Upper lobe of left lung (tissue), 6 donors: Measurements from ENCODE around the gene REC114. TPM values are rescaled to one million over a fixed set of nuclear protein-coding genes. Genes with fewer than 3 reads are reported as not detected.

Experiments used
- ATAC-seq, 2 donors: fragments of 200-7000 bp; cut with Tn5 transposase; one replicate each; pipeline ENCODE4 v1.9.1; 2022; ENCODE audit warnings: mild to moderate bottlenecking in 2 of 2, moderate library complexity in 2 of 2; ENCODE audit not compliant: low FRiP score in 2 of 2
- DNase-seq, 2 donors: peaks; one replicate each; pipeline ENCODE4 v3.0.0-alpha.2; 2019 to 2020
- H3K27ac ChIP-seq, 4 donors: fragments of 200-600 bp; sonication (generic); one replicate each; pipeline ENCODE4 v1.5.1; 2016 to 2019
- H3K27me3 ChIP-seq, 4 donors: fragments of 200-600 bp; sonication (generic); one replicate each; pipeline ENCODE4 v1.5.1; 2017 to 2019
- H3K36me3 ChIP-seq, 4 donors: fragments of 200-600 bp; sonication (generic); one replicate each; pipeline ENCODE4 v1.5.1; 2016 to 2019
- H3K4me1 ChIP-seq, 4 donors: fragments of 200-600 bp; sonication (generic); one replicate each; pipeline ENCODE4 v1.5.1; 2018 to 2019
- H3K4me3 ChIP-seq, 4 donors: fragments of 200-600 bp; sonication (generic); one replicate each; pipeline ENCODE4 v1.5.1; 2017 to 2019; ENCODE audit warnings: mild to moderate bottlenecking in 2 of 4, moderate library complexity in 1 of 4
- H3K9me3 ChIP-seq, 4 donors: fragments of 200-600 bp; sonication (generic); one replicate each; pipeline ENCODE4 v1.5.1; 2018 to 2019
- EP300 ChIP-seq, 4 donors: sonication (generic); formaldehyde crosslinking; IDR thresholded peaks; one replicate each; pipeline ENCODE4 v1.5.1; 2017; ENCODE audit warnings: antibody characterized with exemption in 4 of 4, control low read depth in 2 of 4
- POLR2A ChIP-seq, 4 donors: fragments of 450-650 bp; IDR thresholded peaks; one replicate each; pipeline ENCODE4 v1.5.1; 2016 to 2017; ENCODE audit warnings: antibody characterized with exemption in 4 of 4, mild to moderate bottlenecking in 2 of 4
- POLR2AphosphoS5 ChIP-seq, 2 donors: sonication (generic); formaldehyde crosslinking; IDR thresholded peaks; one replicate each; pipeline ENCODE4 v1.5.1; 2017; ENCODE audit warnings: antibody characterized with exemption in 2 of 2
- WGBS, 2 donors: methylation state at CpG; one replicate each; pipeline ENCODE4 v1.1.5; 2017 to 2018; 5-methylcytosine and 5-hydroxymethylcytosine counted together
- total RNA-seq, 6 donors: library from RNA; depleted of rRNA in 4 of 6; stranded (reverse); fragments of >200 nt in 4 of 6; gene quantifications; one replicate each; pipeline versions ENCODE4 v1.1.0 to v1.2.1, GENCODE V29; 2016 to 2021
- TF ChIP-seq, protein P1 (sequence below), 6 experiments: fragments of 450-650 bp in 4 of 6; fragments of 200-600 bp in 2 of 6; sonication (generic) in 2 of 6; IDR thresholded peaks; one replicate each; pipeline ENCODE4 v1.5.1; 2016 to 2019; ENCODE audit warnings: antibody characterized with exemption in 6 of 6
- donor health status: DM: no; HTN: no; CAD: no; lungs with moderate emphysema.
- donor health status: DM: no; HTN: yes; CAD: no; lungs with severe emphysema.

REC114 gene
- total RNA-seq, 6 donors from 2014 or later: not detected

DNA sequence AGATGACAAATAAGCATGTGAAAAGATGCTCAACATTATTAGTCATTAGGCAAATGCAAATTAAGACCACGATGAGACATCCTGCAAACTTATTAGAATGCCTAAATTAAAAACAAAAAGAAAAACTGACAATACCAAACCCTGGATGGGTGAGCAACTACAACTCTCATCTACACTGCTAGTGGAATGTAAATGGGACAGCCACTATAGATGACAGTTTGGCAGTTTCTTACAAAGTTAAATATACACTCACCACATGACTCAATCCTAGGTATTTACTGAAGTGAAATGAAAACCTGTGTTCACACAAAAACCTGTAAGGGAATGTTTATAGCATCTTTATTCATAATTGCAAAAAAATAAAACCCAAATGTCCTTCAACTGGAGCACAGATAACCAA lies 115.6 kb downstream of the REC114 start:
- TF ChIP-seq POLR2A (IDR thresholded peaks at IDR 0.05) (no peak), POLR2AphosphoS5 (IDR thresholded peaks at IDR 0.05) (no peak), EP300 (IDR thresholded peaks at IDR 0.05) (no peak)
- TF ChIP-seq, protein P1, sequence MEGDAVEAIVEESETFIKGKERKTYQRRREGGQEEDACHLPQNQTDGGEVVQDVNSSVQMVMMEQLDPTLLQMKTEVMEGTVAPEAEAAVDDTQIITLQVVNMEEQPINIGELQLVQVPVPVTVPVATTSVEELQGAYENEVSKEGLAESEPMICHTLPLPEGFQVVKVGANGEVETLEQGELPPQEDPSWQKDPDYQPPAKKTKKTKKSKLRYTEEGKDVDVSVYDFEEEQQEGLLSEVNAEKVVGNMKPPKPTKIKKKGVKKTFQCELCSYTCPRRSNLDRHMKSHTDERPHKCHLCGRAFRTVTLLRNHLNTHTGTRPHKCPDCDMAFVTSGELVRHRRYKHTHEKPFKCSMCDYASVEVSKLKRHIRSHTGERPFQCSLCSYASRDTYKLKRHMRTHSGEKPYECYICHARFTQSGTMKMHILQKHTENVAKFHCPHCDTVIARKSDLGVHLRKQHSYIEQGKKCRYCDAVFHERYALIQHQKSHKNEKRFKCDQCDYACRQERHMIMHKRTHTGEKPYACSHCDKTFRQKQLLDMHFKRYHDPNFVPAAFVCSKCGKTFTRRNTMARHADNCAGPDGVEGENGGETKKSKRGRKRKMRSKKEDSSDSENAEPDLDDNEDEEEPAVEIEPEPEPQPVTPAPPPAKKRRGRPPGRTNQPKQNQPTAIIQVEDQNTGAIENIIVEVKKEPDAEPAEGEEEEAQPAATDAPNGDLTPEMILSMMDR (IDR thresholded peaks at IDR 0.05): no peak
- Histone ChIP-seq H3K9me3 (no peaks in the 10 kb centered on the region), H3K27ac (no peak overlapping the region), H3K27me3 (no peaks in the 10 kb centered on the region), H3K4me3 (no peak overlapping the region), H3K4me1 (no peaks in the 10 kb centered on the region), H3K36me3 (peaks cover 7 to 83% (median 47%) of the 10 kb centered on the region in 4 donors)
- WGBS, 2 donors: 94 to 97% methylated on average over 1 of the region's 1 CpG
- DNase-seq (no peak), ATAC-seq (no peak)

DNA sequence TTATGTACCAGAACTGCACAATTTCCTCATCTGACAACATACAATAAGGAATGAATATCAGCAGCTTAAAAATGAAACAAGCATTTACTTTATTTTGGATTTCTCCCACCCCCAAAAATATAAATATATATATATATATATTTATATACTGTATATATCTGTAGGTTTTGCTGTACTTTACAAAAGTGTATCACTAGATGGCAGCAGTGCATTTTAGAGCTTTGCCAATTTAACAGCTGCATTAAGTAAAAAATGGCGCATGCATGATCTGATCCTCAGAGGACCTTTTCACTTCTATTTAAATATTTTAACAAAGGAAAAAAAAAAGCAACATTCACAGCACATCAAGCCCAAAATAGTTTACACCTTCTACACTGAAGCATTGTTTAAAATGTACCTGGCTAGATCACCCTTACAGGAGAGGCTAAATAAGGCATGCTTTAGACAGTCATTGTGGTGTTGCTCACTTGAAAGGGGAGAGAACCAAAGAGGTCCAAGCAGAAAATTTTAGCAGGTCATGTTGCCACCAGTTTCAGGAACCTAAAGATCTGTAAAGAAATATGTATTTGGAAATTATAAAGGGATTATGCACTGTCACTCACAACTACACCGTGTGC lies 117.6 kb downstream of the REC114 start:
- Histone ChIP-seq H3K4me3 (no peak overlapping the region), H3K9me3 (no peaks in the 10 kb centered on the region), H3K36me3 (peaks cover 11 to 94% (median 49%) of the 10 kb centered on the region in 4 donors), H3K27me3 (no peaks in the 10 kb centered on the region), H3K27ac (no peak overlapping the region), H3K4me1 (peaks cover 0 to 9% (median 8%) of the 10 kb centered on the region in 4 donors)
- DNase-seq: no peak
- no peak for ATAC-seq
- TF ChIP-seq, protein P1 (IDR thresholded peaks at IDR 0.05): peak in 2 of 6 experiments; percentile 16 to 21
- TF ChIP-seq POLR2AphosphoS5 (IDR thresholded peaks at IDR 0.05): no peak
- 69 to 73% methylated on average over 2 of the region's 2 CpGs for WGBS, 2 donors

DNA sequence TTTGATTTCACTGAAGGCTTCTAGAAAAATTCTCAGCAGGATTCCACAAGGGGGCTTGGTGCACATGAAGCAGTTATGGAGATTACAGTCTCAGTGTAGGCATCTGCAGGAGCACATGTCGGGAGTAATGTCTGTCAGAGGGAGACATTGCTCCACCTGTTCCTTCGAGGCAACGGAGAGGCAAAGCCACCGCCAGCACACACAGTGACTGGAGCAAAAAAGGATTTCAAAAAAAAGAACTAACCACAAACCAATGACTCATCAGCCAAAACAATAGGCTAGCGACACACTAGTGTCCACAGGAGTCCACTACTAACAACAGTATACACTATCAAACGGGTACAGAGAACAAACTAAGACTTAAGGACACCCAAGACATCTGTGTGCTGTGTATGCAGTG lies 121.3 kb downstream of the REC114 start:
- H3K4me3 ChIP-seq: no peak overlapping the region
- ATAC-seq (peak in 1 of 2 donors; percentile 29), DNase-seq (peak in 1 of 2 donors; percentile 26)
- TF ChIP-seq EP300 (IDR thresholded peaks at IDR 0.05) (no peak), POLR2AphosphoS5 (IDR thresholded peaks at IDR 0.05) (no peak), POLR2A (IDR thresholded peaks at IDR 0.05) (no peak)
- TF ChIP-seq, protein P1 (IDR thresholded peaks at IDR 0.05): no peak
- H3K4me1 ChIP-seq: peaks cover 0 to 9% (median 8%) of the 10 kb centered on the region in 4 donors
- peaks cover 11 to 94% (median 40%) of the 10 kb centered on the region in 4 donors for H3K36me3 ChIP-seq
- H3K27ac ChIP-seq: no peak overlapping the region
- no peaks in the 10 kb centered on the region for H3K9me3 ChIP-seq
- 31 to 34% methylated on average over 6 of the region's 6 CpGs for WGBS, 2 donors
- H3K27me3 ChIP-seq: no peaks in the 10 kb centered on the region

DNA sequence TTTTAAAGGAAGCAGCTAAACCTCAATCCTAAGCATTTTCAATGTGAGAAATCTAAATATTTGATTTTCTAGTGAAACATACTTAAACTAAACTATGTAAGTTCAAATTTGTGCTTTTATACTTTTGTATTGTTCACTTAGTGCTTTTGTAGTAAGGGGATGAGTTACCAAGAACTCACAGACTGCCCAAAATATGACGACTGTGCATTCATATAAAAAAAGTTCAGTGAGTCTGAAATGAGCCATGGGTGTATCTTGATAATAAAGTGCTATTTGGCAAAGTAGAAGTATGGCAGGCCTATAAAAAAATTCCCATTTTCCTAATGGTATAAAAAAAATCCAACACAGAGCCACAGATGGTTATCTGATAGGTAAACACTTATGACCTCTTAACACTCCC lies 124.1 kb downstream of the REC114 start:
- Histone ChIP-seq H3K4me1 (peaks cover 0 to 26% (median 18%) of the 10 kb centered on the region in 4 donors), H3K36me3 (peaks cover 19 to 95% (median 44%) of the 10 kb centered on the region in 4 donors), H3K4me3 (no peak overlapping the region), H3K27me3 (no peaks in the 10 kb centered on the region), H3K9me3 (no peaks in the 10 kb centered on the region), H3K27ac (no peak overlapping the region)
- DNase-seq (no peak), ATAC-seq (no peak)
- WGBS, 2 donors: 68 to 82% methylated on average over 1 of the region's 1 CpG
- TF ChIP-seq, protein P1 (IDR thresholded peaks at IDR 0.05): no peak
- TF ChIP-seq EP300 (IDR thresholded peaks at IDR 0.05) (no peak), POLR2A (IDR thresholded peaks at IDR 0.05) (no peak), POLR2AphosphoS5 (IDR thresholded peaks at IDR 0.05) (no peak)
